Measurements from ENCODE around the gene PSMF1.
"Not testable (repeated sequence)": the region's sequence is repeated elsewhere in the genome, so short reads cannot be mapped to it uniquely, and the experiment has no call there.

PSMF1 gene

DNA sequence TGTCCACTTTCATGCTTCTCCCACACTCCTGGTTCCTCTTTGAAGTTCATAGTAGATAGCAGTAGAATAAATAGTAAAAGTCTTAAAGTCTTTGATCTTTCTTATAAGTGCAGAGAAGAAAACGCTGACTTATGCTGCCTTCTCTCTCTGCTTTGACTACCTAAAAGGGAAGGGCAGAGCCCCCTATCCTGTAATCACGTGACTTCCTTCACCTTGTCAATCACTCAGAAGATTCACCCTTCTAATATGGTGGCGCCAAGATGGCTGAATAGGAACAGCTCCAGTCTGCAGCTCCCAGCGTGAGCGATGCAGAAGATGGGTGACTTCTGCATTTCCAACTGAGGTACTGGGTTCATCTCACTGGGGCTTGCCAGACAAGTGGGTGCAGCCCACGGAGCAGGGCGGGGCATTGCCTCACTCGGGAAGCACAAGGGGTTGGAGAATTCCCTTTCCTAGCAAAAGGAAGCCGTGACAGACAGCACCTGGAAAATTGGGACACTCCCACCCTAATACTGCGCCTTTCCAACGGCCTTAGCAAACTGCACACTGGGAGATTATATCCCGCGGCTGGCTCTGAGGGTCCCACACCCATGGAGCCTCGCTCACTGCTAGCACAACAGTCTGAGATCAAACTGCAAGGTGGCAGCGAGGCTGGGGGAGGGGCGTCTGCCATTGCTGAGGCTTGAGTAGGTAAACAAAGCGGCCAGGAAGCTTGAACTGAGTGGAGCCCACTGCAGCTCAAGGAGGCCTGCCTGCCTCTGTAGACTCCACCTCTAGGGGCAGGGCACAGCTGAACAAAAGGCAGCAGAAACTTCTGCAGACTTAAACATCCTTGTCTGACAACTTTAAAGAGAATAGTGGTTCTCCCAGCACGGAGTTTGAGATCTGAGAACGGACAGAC, 98.4 kb downstream of the PSMF1 start:
- DNase-seq: not testable (repeated sequence)

Data from CD4-positive, alpha-beta T cell treated with Interferon gamma for 1 hour (primary cell).